Measurements from ENCODE around the gene NFKB1. TPM values are rescaled to one million over a fixed set of nuclear protein-coding genes. Genes with fewer than 3 reads are reported as not detected.

Gene NFKB1
- total and polyA plus RNA-seq, 10 of the 15 experiments (the other 5 are each of a cell fraction or from before 2014, with no cell fraction given), result 8.7 to 110 (median 57.3) TPM

DNA sequence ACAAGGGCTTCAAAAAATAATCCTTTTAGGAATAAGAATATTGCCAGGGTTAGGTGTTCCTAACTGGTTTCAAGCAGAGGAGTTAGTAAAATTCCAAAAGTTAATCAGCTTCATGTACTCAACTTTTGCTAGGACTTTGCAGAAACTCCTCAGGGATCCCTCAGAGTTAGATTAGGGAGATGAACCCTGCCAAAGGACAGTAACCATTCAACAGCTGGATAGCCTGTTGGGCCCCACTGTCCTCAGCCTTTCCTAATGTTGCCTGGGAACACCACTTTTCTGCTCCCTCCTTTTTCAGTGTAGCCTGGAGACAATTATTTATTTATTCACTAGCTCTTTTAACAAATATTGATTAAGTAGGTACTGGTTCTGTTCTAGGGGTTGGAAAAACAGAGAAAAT is 53.8 kb downstream of the NFKB1 start:
- ChIA-PET RAD21 (ENCODE audit: unreplicated experiment) (interaction anchor here (1.0 to 1.2 kb wide), 3 partner anchors 11 to 27 kb away, joined by 3 read pairs; no protein-coding TSS in a partner anchor), SMC1A (ENCODE audit: uncharacterized antibody, unreplicated experiment) (interaction anchor here (0.9 to 2.9 kb wide), 7 partner anchors 10 to 30 kb away, joined by 3 to 18 read pairs (median 3); no protein-coding TSS in a partner anchor), CTCF (interaction anchor here (0.6 to 1.9 kb wide), 4 partner anchors 8 to 12 kb away, joined by 3 to 8 read pairs (median 4); no protein-coding TSS in a partner anchor), POLR2A (interaction anchor here (1.0 to 1.5 kb wide), 3 partner anchors 9 to 54 kb away, joined by 3 to 12 read pairs (median 3); no protein-coding TSS in a partner anchor)
- no peak for TF ChIP-seq ZBED1 (IDR thresholded peaks at IDR 0.05; ENCODE audit: borderline replicate concordance)
- no peak for TF ChIP-seq TCF3 (IDR thresholded peaks at IDR 0.05; ENCODE audit: borderline replicate concordance, insufficient read depth, low read depth, low read length)
- no peak for TF ChIP-seq JUNB (IDR thresholded peaks at IDR 0.05)
- Histone ChIP-seq H3K4me3 (no peak overlapping the region), H2AFZ (ENCODE audit: control insufficient read depth, low read depth, low read length) (no peak overlapping the region), H3K36me3 (ENCODE audit: control insufficient read depth in 2 of 2, insufficient read depth in 2 of 2, low read length in 1 of 2) (peaks cover 2 to 13% of the 10 kb centered on the region in 2 experiments; a peak in 3 of 4 replicates), H3K4me2 (ENCODE audit: control insufficient read depth, insufficient read depth) (no peak overlapping the region), H3K4me1 (ENCODE audit: control insufficient read depth, insufficient read depth, low read length) (peaks cover 20% of the 10 kb centered on the region), H4K20me1 (ENCODE audit: control insufficient read depth, insufficient read depth) (no peaks in the 10 kb centered on the region), H3K9ac (ENCODE audit: control insufficient read depth, insufficient read depth, low read length) (no peak overlapping the region), H3K27ac (ENCODE audit: control insufficient read depth, insufficient read depth) (no peak overlapping the region), H3K9me3 (replicated peaks; ENCODE audit: control insufficient read depth, insufficient read depth, low read length) (no peaks in the 10 kb centered on the region; the same call in 2 of the 3 replicates), H3K27me3 (replicated peaks in 1 of 2; ENCODE audit: control insufficient read depth in 2 of 2, insufficient read depth in 2 of 2, low read length in 1 of 2) (no peaks in the 10 kb centered on the region), H3K79me2 (ENCODE audit: control insufficient read depth, insufficient read depth, low read length) (peaks cover 58% of the 10 kb centered on the region)
- in situ Hi-C loops (cut with MboI) (no loop called here), intact Hi-C loops (cut with micrococcal nuclease; ENCODE audit: unreplicated experiment) (no loop called here)
- ATAC-seq (no peak), FAIRE-seq (no peak), DNase-seq (ENCODE audit: low read depth, low spot score) (no peak)
- BruUV-seq (replicated peaks), result no TSS peak

DNA sequence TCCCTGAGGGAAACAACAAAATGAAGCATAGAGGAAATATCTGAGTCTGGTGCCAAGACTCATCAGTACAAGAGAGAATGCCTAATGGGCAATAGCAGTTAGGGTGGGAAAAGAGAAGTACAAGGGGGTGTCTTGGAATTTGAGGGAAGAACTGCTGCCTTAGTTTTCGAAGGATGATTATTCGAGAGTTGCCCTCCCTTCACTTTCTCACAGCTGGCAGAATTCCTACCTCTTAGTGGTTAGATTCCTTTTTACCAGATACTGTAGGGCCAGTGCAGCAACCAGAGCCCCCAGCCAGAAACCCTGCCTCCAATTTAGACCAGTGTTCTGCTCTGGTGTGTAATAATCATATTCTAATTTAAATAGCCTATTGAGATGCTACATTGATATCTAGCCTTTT is 56.5 kb downstream of the NFKB1 start:
- WGBS (ENCODE audit: insufficient coverage, insufficient replicate concordance, low lambda C conversion rate, missing lambda C conversion rate), result 97% methylated on average over 2 of the region's 2 CpGs
- Histone ChIP-seq H3K36me3 (ENCODE audit: control insufficient read depth in 2 of 2, insufficient read depth in 2 of 2, low read length in 1 of 2) (peaks cover 4 to 6% of the 10 kb centered on the region in 2 experiments; a peak in 2 of 4 replicates), H3K4me2 (ENCODE audit: control insufficient read depth, insufficient read depth) (no peak overlapping the region), H3K79me2 (ENCODE audit: control insufficient read depth, insufficient read depth, low read length) (peaks cover 58% of the 10 kb centered on the region), H3K4me3 (no peak overlapping the region), H3K4me1 (ENCODE audit: control insufficient read depth, insufficient read depth, low read length) (peaks cover 27% of the 10 kb centered on the region), H2AFZ (ENCODE audit: control insufficient read depth, low read depth, low read length) (no peak overlapping the region), H3K9ac (ENCODE audit: control insufficient read depth, insufficient read depth, low read length) (no peak overlapping the region), H3K27ac (ENCODE audit: control insufficient read depth, insufficient read depth) (no peak overlapping the region), H3K9me3 (replicated peaks; ENCODE audit: control insufficient read depth, insufficient read depth, low read length) (no peaks in the 10 kb centered on the region), H4K20me1 (ENCODE audit: control insufficient read depth, insufficient read depth) (no peaks in the 10 kb centered on the region), H3K27me3 (replicated peaks in 1 of 2; ENCODE audit: control insufficient read depth in 2 of 2, insufficient read depth in 2 of 2, low read length in 1 of 2) (no peaks in the 10 kb centered on the region)
- CTCF ChIA-PET, result no interaction called here
- DNase-seq (ENCODE audit: low read depth, low spot score) (no peak), FAIRE-seq (no peak), ATAC-seq (no peak)
- BruUV-seq (replicated peaks), result no TSS peak
- SMC1A ChIA-PET (ENCODE audit: uncharacterized antibody, unreplicated experiment), result interaction anchor here (0.8 to 3.4 kb wide), 2 partner anchors 14 to 31 kb away, joined by 5 to 17 read pairs; no protein-coding TSS in a partner anchor
- POLR2A ChIA-PET, result interaction anchor here (0.6 kb wide), 1 partner anchor 45 kb away, joined by 3 read pairs; no protein-coding TSS in a partner anchor
- RAD21 ChIA-PET (ENCODE audit: unreplicated experiment), result interaction anchor here (1.4 kb wide), 1 partner anchor 36 kb away, joined by 3 read pairs; no protein-coding TSS in a partner anchor
- intact Hi-C loops (cut with micrococcal nuclease; ENCODE audit: unreplicated experiment) (no loop called here), in situ Hi-C loops (cut with MboI) (no loop called here)
- TF ChIP-seq EP300 (IDR thresholded peaks at IDR 0.05; ENCODE audit: borderline replicate concordance in 1 of 2, control insufficient read depth in 1 of 2, low read depth in 2 of 2, low read length in 2 of 2) (no peak), NBN (IDR thresholded peaks at IDR 0.05) (no peak)
- TF ChIP-seq, protein P1, sequence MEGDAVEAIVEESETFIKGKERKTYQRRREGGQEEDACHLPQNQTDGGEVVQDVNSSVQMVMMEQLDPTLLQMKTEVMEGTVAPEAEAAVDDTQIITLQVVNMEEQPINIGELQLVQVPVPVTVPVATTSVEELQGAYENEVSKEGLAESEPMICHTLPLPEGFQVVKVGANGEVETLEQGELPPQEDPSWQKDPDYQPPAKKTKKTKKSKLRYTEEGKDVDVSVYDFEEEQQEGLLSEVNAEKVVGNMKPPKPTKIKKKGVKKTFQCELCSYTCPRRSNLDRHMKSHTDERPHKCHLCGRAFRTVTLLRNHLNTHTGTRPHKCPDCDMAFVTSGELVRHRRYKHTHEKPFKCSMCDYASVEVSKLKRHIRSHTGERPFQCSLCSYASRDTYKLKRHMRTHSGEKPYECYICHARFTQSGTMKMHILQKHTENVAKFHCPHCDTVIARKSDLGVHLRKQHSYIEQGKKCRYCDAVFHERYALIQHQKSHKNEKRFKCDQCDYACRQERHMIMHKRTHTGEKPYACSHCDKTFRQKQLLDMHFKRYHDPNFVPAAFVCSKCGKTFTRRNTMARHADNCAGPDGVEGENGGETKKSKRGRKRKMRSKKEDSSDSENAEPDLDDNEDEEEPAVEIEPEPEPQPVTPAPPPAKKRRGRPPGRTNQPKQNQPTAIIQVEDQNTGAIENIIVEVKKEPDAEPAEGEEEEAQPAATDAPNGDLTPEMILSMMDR (IDR thresholded peaks at IDR 0.05 in 2 of 3, conservative IDR thresholded peaks at IDR 0.05 in 1 of 3; ENCODE audit: control insufficient read depth in 2 of 3, extremely low read depth in 1 of 3, insufficient read depth in 1 of 3, low read depth in 3 of 3, low read length in 3 of 3), result no peak
- TF ChIP-seq, protein P2, sequence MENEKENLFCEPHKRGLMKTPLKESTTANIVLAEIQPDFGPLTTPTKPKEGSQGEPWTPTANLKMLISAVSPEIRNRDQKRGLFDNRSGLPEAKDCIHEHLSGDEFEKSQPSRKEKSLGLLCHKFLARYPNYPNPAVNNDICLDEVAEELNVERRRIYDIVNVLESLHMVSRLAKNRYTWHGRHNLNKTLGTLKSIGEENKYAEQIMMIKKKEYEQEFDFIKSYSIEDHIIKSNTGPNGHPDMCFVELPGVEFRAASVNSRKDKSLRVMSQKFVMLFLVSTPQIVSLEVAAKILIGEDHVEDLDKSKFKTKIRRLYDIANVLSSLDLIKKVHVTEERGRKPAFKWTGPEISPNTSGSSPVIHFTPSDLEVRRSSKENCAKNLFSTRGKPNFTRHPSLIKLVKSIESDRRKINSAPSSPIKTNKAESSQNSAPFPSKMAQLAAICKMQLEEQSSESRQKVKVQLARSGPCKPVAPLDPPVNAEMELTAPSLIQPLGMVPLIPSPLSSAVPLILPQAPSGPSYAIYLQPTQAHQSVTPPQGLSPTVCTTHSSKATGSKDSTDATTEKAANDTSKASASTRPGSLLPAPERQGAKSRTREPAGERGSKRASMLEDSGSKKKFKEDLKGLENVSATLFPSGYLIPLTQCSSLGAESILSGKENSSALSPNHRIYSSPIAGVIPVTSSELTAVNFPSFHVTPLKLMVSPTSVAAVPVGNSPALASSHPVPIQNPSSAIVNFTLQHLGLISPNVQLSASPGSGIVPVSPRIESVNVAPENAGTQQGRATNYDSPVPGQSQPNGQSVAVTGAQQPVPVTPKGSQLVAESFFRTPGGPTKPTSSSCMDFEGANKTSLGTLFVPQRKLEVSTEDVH (IDR thresholded peaks at IDR 0.05; ENCODE audit: low read depth, partially characterized antibody), result no peak
- TF ChIP-seq, protein P3, sequence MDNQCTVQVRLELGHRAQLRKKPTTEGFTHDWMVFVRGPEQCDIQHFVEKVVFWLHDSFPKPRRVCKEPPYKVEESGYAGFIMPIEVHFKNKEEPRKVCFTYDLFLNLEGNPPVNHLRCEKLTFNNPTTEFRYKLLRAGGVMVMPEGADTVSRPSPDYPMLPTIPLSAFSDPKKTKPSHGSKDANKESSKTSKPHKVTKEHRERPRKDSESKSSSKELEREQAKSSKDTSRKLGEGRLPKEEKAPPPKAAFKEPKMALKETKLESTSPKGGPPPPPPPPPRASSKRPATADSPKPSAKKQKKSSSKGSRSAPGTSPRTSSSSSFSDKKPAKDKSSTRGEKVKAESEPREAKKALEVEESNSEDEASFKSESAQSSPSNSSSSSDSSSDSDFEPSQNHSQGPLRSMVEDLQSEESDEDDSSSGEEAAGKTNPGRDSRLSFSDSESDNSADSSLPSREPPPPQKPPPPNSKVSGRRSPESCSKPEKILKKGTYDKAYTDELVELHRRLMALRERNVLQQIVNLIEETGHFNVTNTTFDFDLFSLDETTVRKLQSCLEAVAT (IDR thresholded peaks at IDR 0.05), result no peak
